IPS-18c (cell line): Measurements from ENCODE around the gene ZNF232.
"Not testable (repeated sequence)": the region's sequence is repeated elsewhere in the genome, so short reads cannot be mapped to it uniquely, and the experiment has no call there.

Experiments
- H3K4me3 ChIP-seq: 2 replicates; pipeline ENCODE4 v1.7.0; 2013; ENCODE audit warnings: low read depth, mild to moderate bottlenecking, low read length, moderate library complexity; ENCODE audit not compliant: insufficient read depth
- H3K9me3 ChIP-seq: one replicate; pipeline ENCODE4 v1.6.1; 2013; ENCODE audit warnings: mild to moderate bottlenecking, low read length, moderate library complexity; ENCODE audit not compliant: control insufficient read depth, insufficient read depth

The ZNF232 gene

DNA sequence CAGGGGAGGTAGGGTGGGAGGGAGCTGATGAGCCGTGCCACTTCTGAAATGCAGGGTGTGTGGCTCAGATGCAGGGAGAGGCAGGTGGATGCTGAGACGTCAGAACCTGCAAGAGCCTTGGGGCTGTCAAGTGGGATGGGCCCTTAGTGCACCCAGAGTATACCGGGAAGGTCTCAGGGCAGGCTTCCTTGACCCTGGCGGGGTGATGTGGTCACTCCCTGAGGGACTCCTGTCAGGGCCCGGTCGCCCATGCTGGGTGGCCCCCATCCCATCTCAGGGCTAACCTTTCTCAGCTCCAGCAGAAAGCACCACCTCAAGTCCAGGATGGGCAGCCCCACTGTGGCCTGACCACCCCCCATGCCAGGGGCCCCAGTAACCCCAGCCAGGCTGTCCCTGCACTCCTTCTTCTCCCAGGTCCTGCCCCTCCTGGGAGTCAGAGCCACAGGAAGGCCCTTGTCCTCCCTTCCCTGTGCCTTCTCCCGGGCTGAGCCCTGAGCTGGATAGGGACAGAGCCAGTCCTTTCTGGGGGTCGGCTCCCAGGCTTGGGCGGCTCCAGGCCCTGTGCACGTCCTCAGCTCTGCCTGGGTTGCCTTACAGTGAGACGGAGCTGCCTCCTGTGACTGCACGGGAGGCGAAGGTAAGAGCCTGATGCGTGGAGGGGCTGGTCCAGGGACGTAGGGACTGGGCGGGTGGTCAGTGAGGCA is 20.3 kb upstream of the ZNF232 start:
- H3K9me3 ChIP-seq, H3K4me3 ChIP-seq: not testable (repeated sequence)

GRCh38 chr17:5131146-5131715 is 19.6 kb upstream of the ZNF232 start:
- no peak overlapping the region for H3K4me3 ChIP-seq
- no peaks in the 10 kb centered on the region for H3K9me3 ChIP-seq

GRCh38 chr17:5130687-5131086 is 19.0 kb upstream of the ZNF232 start:
- H3K4me3 ChIP-seq, result not testable (repeated sequence)

DNA sequence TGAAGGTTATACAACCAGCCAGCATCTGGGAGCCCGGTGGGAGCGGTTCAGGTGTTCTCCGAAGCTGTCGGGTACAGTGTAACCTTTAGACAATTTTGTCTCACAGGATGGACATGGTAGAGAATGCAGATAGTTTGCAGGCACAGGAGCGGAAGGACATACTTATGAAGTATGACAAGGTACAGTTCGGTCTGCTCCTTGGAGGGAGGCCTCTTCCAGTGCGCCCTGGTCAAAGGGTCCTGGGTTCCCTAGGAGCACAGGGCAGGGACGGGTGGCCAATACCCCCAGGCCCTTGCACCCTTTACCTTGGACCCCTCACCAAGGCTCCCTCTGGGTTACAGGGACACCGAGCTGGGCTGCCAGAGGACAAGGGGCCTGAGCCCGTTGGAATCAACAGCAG is 18.6 kb upstream of the ZNF232 start:
- H3K4me3 ChIP-seq, H3K9me3 ChIP-seq: not testable (repeated sequence)

More at GRCh38 chr17:5130687-5131086, 19.0 kb upstream of the ZNF232 start:
- not testable (repeated sequence) for H3K9me3 ChIP-seq

DNA sequence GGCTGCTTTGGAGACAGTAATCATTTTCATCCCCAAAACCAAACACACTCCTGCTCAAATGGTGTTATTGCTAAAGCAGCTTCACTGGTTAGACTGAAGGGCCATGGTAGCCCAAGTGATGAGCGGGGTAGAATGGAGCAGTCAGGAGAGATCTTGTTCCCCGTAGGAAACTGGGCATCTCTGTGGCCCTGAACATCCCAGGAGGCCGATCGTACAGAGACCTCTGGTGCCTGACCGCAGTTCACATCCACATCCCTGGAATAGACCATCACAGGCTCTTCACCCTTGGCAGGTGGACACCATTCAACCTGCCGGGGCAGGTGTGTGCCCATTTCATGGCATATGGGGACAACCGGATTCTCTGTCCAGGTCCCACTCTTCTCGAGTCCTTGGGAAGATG is 18.1 kb upstream of the ZNF232 start:
- not testable (repeated sequence) for H3K4me3 ChIP-seq, H3K9me3 ChIP-seq

GRCh38 chr17:5128905-5129535 is 17.3 kb upstream of the ZNF232 start:
- H3K4me3 ChIP-seq, result no peak overlapping the region
- no peaks in the 10 kb centered on the region for H3K9me3 ChIP-seq

DNA sequence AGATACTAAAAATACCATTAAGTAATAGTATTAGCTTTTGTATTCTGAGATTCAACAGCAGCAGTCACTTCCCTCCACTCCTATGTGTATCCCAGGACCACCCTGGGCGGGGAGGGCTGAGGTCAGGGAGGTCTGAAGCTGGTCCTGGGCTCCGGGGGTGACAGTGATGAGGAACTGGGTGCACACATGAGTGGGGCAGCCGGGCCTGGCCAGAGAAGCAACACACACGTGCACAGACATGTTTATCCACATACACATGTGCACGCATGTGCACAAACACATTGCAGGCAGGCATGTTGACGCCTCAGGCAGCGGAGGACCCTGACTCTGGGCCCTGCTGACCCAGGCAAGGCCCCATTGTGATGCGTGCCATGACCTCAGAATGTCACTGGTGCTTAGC is 16.7 kb upstream of the ZNF232 start:
- H3K9me3 ChIP-seq, H3K4me3 ChIP-seq: not testable (repeated sequence)

DNA sequence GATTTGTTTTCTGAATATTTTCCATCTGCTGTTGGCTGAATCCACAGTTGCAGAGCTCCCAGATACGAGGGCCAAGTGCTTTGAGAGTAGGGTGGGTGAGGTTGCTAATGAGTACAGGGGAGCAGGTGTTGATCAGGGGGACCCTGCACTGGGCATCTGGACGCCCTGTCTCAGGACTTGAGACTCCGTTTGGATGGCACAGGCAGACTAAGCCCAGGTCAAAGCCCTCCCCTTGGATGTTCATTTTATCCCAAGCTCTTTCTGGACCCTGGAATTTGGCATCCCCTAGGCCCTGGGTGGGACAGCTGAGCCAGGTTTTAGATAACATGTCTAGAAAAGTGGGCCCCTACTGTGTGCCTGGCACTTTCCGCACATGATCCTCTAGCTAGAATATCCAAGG is 16.2 kb upstream of the ZNF232 start:
- Histone ChIP-seq H3K4me3 (no peak overlapping the region), H3K9me3 (no peaks in the 10 kb centered on the region)

- Histone ChIP-seq H3K4me3 (no peak overlapping the region), H3K9me3 (no peaks in the 10 kb centered on the region)
Measured at GRCh38 chr17:5126719-5127488, 15.2 kb upstream of the ZNF232 start.

GRCh38 chr17:5124896-5125295 is 13.2 kb upstream of the ZNF232 start:
- H3K4me3 ChIP-seq, H3K9me3 ChIP-seq: not testable (repeated sequence)

DNA sequence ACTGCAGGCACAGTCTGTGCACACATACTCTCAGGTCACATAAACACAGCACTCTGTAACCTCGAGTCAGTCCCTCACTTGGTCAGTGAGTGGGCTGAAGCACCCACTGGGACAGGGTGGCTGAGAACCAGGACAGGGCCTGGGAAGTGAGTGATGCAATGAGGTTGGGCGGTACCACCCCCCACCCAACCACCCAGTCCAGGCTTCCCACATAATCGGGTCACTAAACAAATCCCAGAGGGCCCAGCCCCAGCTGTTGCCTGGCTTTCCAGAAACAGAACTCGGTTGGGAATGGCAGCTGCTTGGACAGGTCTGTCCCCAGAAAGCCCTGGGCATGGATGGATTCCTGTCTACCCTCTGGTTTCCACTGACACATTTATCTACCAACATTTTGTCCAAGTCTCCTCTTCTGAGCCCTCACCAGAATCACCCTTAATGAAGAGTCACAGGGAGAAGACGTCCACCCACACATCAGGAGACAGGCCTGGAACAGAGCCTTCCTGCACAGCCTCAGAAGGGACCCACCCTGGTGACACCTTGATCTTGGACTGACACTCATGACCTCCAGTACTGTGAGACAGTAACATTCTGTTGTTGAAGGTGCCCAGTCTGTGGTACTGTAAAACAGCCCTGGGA is 12.6 kb upstream of the ZNF232 start:
- not testable (repeated sequence) for H3K9me3 ChIP-seq, H3K4me3 ChIP-seq

GRCh38 chr17:5123343-5124124 is 11.9 kb upstream of the ZNF232 start:
- H3K4me3 ChIP-seq, result no peak overlapping the region; the same call in 1 of the 2 replicates
- no peaks in the 10 kb centered on the region for H3K9me3 ChIP-seq

DNA sequence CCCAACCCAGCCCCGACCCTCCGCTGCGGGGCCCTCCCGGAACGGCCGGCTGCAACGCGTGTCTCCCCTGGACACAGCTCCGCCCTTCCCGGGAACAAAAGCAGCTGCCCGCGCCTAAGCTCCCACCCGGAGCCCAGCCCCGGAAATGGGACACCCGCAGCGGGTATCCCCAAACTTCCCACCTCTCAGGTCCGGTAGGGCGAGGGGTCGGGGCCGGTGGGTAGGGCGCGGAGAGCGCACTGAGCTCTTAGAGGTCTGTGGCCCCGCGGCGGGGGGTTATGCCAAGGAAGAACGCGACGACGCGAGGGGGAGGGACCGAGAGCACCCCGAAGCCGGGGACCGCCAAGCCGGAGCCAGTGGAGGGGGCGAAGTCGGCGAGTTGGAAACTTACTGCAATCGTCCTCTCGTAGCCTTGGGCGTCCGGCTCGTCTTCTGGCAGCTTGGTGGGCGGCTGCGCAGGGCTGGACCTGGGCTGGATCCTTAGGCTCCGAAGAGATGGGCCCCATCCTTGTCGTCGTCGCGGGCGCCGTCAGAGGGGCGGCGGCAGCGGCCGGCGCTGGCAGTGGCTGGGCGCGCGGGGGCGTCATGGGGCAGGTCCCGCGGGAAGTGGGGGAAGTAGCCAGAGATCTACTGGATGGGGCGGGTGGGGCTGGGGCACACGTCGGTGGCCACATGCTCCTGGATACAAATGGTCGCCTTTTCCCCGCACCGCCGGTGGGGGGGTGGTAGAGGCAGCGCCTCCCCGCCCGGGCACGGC is 11.1 kb upstream of the ZNF232 start:
- H3K4me3 ChIP-seq, result peak overlapping the region; percentile 64
- no peaks in the 10 kb centered on the region for H3K9me3 ChIP-seq

DNA sequence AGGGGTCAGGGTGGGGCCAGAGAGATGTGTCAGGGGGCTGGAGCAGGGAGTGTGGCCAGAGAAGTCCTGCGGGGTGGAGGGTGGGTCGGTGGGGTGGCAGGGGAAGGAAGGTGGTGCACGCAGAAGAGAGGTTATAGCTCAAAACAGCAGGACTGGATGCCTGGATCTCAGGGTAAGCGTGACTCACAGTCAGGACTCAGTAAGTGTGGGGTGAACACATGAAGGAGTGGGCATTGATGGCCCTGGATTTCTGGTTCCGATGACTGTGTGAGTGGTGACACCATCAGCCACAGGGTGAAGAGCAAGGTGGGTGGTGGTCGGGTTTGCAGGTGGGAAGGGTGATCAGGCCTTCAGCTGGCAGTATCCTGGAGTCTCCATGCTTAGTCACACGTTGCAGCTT is 10.4 kb upstream of the ZNF232 start:
- peak overlapping the region; percentile 64; the same call in 1 of the 2 replicates for H3K4me3 ChIP-seq

GRCh38 chr17:5121186-5121841 is 9.6 kb upstream of the ZNF232 start:
- Histone ChIP-seq H3K9me3 (no peaks in the 10 kb centered on the region), H3K4me3 (no peak overlapping the region)

More for the DNA sequence above, 10.4 kb upstream of the ZNF232 start:
- H3K9me3 ChIP-seq, result not testable (repeated sequence)
